GM12891 (cell line): Measurements from ENCODE around the gene PPP1R18.

Experiments used
- POLR2A ChIP-seq: IDR thresholded peaks from 2 replicates; pipeline ENCODE4 v1.6.1; 2011; ENCODE audit warnings: low read depth, low read length, control low read depth
- POLR2AphosphoS5 ChIP-seq: IDR thresholded peaks from 2 replicates; pipeline ENCODE4 v1.6.1; 2011; ENCODE audit warnings: low read depth, low read length, control low read depth
- SPI1 ChIP-seq: IDR thresholded peaks from 2 replicates; pipeline ENCODE4 v1.6.1; 2011; ENCODE audit warnings: low read depth, low read length, control low read depth
- TAF1 ChIP-seq: IDR thresholded peaks from 2 replicates; pipeline ENCODE4 v1.6.1; 2011; ENCODE audit warnings: low read depth, low read length, control low read depth

GRCh38 chr6:30686908-30687658 lies 638 bp upstream of the PPP1R18 start:
- TF ChIP-seq TAF1, result no peak
- TF ChIP-seq POLR2AphosphoS5, result 0 out of 2 replicates have a peak, but pooled peaks have one; percentile 41
- no peak for TF ChIP-seq POLR2A
- peak; percentile 42; the same call in 1 of the 2 replicates for TF ChIP-seq SPI1
